Fibroblast of the aortic adventitia (primary cell): Measurements from ENCODE around the gene MAGEL2. TPM values are rescaled to one million over a fixed set of nuclear protein-coding genes. Genes with fewer than 3 reads are reported as not detected.
"Not testable (repeated sequence)": the region's sequence is repeated elsewhere in the genome, so short reads cannot be mapped to it uniquely, and the experiment has no call there.

Source experiments
- DNase-seq: peaks from one replicate; pipeline ENCODE4 v3.0.0-alpha.2; 2010; ENCODE audit warnings: low read depth
- H3K4me3 ChIP-seq: 2 replicates; pipeline ENCODE4 v1.5.1; 2011; ENCODE audit warnings: low read depth, mild to moderate bottlenecking, control low read depth, low read length, moderate library complexity
- total RNA-seq: library from RNA; depleted of rRNA; stranded (reverse); fragments of >200 nt; gene quantifications from 2 replicates; pipeline ENCODE4 v1.2.3, GENCODE V29; 2012; ENCODE audit warnings: low replicate concordance
- TF ChIP-seq, protein P1 (sequence below): IDR thresholded peaks from 2 replicates; pipeline ENCODE4 v1.5.1; 2011; ENCODE audit warnings: mild to moderate bottlenecking, low read length, control low read depth, inconsistent platforms; ENCODE audit not compliant: insufficient read depth

Gene MAGEL2
- total RNA-seq, 1 donor: under 0.01 TPM

DNA sequence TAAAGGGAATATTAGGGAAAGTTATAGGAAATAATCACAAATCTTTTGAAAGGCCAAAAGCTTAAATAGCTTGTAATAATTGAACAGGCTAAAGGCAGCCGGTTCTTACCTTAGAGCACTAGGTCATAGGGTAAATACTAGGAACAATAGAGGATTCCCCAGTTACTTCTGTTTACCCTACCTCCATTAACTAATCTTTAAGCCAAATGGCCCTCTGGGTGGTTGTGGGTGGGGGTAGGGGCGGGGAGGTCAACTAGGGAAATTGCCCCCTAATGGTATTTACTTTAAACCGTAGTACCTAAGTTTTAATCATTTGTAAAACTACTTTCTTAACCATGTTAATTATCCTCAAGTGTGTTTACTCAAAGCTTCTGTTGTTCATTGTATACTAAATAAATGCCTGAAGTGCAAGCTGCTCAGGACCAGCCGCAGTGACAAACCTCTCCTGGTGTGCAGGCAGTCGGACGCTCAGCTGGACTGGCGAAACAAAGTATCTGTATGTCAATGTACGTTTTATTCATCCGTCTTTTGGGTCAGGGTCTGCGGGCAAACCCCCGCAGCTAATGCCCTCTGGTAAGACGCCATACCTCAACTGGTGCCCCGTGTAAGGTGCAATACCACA lies 18.9 kb downstream of the MAGEL2 start:
- DNase-seq: no peak
- H3K4me3 ChIP-seq: no peak overlapping the region
- TF ChIP-seq, protein P1, sequence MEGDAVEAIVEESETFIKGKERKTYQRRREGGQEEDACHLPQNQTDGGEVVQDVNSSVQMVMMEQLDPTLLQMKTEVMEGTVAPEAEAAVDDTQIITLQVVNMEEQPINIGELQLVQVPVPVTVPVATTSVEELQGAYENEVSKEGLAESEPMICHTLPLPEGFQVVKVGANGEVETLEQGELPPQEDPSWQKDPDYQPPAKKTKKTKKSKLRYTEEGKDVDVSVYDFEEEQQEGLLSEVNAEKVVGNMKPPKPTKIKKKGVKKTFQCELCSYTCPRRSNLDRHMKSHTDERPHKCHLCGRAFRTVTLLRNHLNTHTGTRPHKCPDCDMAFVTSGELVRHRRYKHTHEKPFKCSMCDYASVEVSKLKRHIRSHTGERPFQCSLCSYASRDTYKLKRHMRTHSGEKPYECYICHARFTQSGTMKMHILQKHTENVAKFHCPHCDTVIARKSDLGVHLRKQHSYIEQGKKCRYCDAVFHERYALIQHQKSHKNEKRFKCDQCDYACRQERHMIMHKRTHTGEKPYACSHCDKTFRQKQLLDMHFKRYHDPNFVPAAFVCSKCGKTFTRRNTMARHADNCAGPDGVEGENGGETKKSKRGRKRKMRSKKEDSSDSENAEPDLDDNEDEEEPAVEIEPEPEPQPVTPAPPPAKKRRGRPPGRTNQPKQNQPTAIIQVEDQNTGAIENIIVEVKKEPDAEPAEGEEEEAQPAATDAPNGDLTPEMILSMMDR: no peak

DNA sequence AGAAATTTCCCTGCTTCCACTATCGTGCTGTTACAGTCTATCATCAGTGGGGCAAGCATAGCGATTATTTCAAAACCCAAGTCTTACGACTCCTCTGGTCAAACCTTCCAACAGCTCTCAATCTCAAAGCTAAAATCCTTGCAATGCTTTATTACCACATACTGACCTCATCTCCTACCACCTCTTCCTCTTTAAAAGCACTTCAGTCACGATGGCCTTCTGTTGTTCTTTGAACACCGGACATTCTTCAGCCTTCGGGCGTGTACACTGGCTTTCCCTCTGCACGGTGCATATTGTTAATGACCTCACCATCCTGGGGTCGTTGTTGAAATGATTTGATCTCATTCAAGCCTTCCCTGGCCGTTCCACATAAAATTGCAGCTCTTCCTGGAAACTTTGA lies 31.1 kb downstream of the MAGEL2 start:
- DNase-seq: no peak
- TF ChIP-seq, protein P1: no peak
- no peak overlapping the region for H3K4me3 ChIP-seq

DNA sequence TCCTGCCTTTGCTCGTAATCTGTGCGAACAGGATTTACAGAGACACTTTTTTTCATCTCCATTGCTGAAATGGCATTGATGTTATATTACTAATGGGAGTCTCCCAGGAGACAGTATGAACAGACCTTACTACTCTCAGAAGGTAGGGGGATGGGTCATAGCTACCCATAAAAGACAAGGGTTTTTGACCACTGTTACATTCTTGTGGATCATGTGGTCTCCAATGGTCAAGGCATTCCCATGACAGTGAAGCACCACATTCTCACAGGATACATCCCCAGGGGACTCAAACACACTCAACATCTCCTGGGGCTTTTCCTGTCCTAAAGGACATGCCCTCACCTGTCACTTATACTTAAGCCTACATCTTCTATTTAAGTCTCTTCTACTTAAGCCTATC lies 41.4 kb downstream of the MAGEL2 start:
- TF ChIP-seq, protein P1: no peak
- DNase-seq: no peak
- no peak overlapping the region for H3K4me3 ChIP-seq

DNA sequence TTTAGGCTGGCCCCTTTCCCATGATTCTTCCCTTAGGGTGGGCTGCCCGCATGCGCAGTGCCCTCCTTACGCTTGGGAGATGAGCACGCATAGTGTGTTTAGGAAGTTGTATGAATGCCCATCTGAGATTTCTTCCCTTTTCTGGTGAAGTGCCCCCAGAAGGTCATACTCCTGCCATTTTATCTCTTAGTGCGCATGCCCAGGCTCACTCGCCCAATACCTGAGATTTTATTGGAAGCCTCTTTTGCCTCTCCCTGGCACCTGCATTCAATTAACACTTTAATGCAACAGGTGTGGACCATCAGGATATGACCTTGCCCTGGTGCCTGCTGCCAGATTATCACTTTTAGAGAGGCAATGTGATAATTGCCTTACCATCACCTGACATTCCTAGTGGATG lies 45.5 kb downstream of the MAGEL2 start:
- DNase-seq: no peak
- no peak overlapping the region for H3K4me3 ChIP-seq
- TF ChIP-seq, protein P1: no peak

DNA sequence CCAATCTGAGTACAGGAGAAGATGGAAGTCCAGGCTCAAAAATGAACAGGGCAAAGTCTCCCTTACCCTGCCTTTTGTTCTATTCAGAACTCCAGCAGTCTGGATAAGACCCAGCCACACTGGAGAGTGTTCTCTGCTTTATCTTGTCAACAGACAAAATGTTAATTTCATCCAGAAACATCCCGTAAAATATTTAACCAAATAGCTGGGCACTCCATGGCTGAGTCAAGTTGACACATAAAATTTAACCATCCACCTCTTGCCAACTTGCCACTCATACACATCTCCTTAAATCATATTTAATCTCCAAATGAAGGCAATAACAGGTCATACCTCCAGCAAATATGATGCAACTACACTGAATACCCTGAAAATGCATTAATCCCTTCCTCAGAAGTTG lies 48.6 kb downstream of the MAGEL2 start:
- TF ChIP-seq, protein P1: no peak
- no peak for DNase-seq
- no peak overlapping the region for H3K4me3 ChIP-seq

DNA sequence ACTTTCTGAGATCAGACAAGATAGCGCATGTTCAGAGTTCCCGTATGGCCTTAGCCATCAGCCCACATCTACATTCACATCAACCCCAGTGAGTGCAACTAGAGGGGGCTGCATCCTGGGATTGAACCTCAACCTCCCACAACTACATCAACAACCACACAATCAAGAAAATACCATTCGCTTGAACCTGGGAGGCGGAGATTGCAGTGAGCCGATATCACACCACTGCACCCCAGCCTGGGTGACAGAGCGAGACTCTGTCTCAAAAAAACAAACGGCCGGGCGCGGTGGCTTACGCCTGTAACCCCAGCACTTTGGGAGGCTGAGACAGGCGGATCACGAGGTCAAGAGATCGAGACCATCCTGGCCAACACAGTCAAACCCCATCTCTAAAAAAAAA lies 50.4 kb downstream of the MAGEL2 start:
- not testable (repeated sequence) for DNase-seq, H3K4me3 ChIP-seq

DNA sequence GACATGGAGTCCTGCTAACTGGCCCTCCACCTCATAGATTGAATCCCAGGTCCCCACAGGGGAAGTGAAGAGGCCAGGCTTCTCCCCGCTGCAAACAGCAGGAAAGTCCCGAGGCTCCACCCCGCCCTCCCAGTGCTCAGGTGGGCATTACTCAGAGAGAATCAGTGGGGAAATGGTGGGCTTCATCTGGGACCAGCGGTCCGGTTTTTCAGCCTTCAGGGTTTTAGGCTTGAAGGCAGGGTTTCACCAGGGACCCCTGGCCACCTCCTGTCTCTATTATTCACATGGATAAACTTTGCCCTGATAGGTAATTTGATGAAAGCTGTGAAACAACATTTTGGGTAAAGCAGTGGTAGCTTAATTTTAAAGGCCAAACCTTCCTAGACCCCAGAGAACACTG lies 50.9 kb downstream of the MAGEL2 start:
- no peak for DNase-seq
- H3K4me3 ChIP-seq: no peak overlapping the region
- TF ChIP-seq, protein P1: no peak
